Loucy (cell line): ENCODE data around the gene ALAS1.

Experiments
- H2AFZ ChIP-seq: fragments of 200-600 bp; sonication (generic); 2 replicates; pipeline ENCODE4 v1.6.0; 2016; ENCODE audit warnings: antibody characterized with exemption, mild to moderate bottlenecking, low read length, moderate library complexity
- H3F3A ChIP-seq: fragments of 200-600 bp; 2 replicates; pipeline ENCODE4 v1.6.0; 2016; ENCODE audit warnings: antibody characterized with exemption, low read depth, mild to moderate bottlenecking
- H3K27me3 ChIP-seq: fragments of 200-600 bp; sonication (generic); 2 replicates; pipeline ENCODE4 v1.6.1; 2014; ENCODE audit warnings: low read length, mild to moderate bottlenecking; ENCODE audit not compliant: insufficient read depth, poor library complexity, severe bottlenecking
- H3K36me3 ChIP-seq: fragments of 200-600 bp; sonication (generic); 2 replicates; pipeline ENCODE4 v1.6.1; 2016; ENCODE audit warnings: low read length; ENCODE audit not compliant: insufficient read depth
- H3K4me1 ChIP-seq: fragments of 200-600 bp; sonication (generic); 2 replicates; pipeline ENCODE4 v1.5.1; 2014; ENCODE audit warnings: low read length, mild to moderate bottlenecking; ENCODE audit not compliant: insufficient read depth, poor library complexity, severe bottlenecking
- H3K4me2 ChIP-seq: fragments of 200-600 bp; sonication (generic); 2 replicates; pipeline ENCODE4 v1.6.0; 2014; ENCODE audit warnings: antibody characterized with exemption, low read length, low read depth, mild to moderate bottlenecking; ENCODE audit not compliant: poor library complexity, severe bottlenecking
- H3K4me3 ChIP-seq: fragments of 200-600 bp; sonication (generic); 2 replicates; pipeline ENCODE4 v1.5.1; 2014; ENCODE audit warnings: low read length, mild to moderate bottlenecking, mixed read lengths; ENCODE audit not compliant: poor library complexity, severe bottlenecking
- H3K79me2 ChIP-seq: fragments of 200-600 bp; sonication (generic); 2 replicates; pipeline ENCODE4 v1.6.1; 2014; ENCODE audit warnings: low read length; ENCODE audit not compliant: insufficient read depth
- H3K9ac ChIP-seq: fragments of 200-600 bp; sonication (generic); 2 replicates; pipeline ENCODE4 v1.6.0; 2014; ENCODE audit warnings: mild to moderate bottlenecking, low read depth, low read length, moderate library complexity; ENCODE audit not compliant: poor library complexity, severe bottlenecking
- H3K9me2 ChIP-seq: fragments of 200-600 bp; sonication (generic); replicated peaks from 2 replicates; pipeline ENCODE4 v1.6.1; 2016; ENCODE audit warnings: low read depth, low read length, mixed read lengths
- H3K9me3 ChIP-seq: fragments of 200-600 bp; sonication (generic); 2 replicates; pipeline ENCODE4 v1.6.1; 2014; ENCODE audit warnings: mild to moderate bottlenecking, antibody characterized with exemption, low read length, low read depth; ENCODE audit not compliant: insufficient read depth
- H4K20me1 ChIP-seq: fragments of 200-600 bp; sonication (generic); 2 replicates; pipeline ENCODE4 v1.6.0; 2014; ENCODE audit warnings: antibody characterized with exemption, low read length, mild to moderate bottlenecking; ENCODE audit not compliant: insufficient read depth, poor library complexity, severe bottlenecking
- EZH2phosphoT487 ChIP-seq: fragments of 200-600 bp; IDR thresholded peaks from 2 replicates; pipeline ENCODE4 v1.6.1; 2018; ENCODE audit warnings: antibody characterized with exemption, mild to moderate bottlenecking, moderate library complexity, borderline replicate concordance
- TF ChIP-seq, protein P1 (sequence below): fragments of 200-600 bp; sonication (generic); conservative IDR thresholded peaks from 2 replicates; pipeline ENCODE4 v1.5.1; 2014; ENCODE audit warnings: mild to moderate bottlenecking, antibody characterized with exemption, low read length

The ALAS1 gene

DNA sequence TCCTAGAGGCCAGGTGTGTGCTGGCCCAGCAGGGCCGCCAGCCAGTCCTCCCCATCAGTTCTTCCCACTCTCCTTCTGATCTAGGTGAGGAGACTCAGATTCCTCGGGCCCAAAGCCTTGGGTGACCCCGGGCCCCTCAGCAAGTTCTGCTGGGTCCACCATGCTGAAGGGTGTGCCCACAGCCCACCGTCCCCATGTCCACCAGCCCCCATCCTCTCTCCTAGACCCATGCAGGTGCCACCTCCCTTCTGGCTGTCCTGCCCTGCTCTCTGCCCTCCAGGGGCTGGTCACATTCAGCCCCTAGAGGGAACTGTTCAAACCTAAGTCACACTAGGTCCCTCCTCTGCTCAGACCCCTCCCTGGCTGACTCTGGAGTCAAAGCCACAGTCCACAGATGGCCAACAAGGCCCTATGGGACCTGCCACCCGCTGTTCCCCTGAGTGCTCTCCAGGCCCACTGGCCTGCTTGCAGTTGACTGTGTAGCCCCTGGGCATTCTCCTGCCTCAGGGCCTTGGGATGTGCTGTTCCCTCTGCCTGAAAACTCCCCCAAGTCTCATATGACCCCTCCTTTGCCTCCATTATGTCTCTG, 28.4 kb downstream of the ALAS1 start:
- no peak overlapping the region for H2AFZ ChIP-seq
- no peaks in the 10 kb centered on the region for H3F3A ChIP-seq
- H3K4me2 ChIP-seq: no peak overlapping the region
- H3K9me3 ChIP-seq: no peaks in the 10 kb centered on the region
- H3K9me2 ChIP-seq: no peaks in the 10 kb centered on the region
- H3K4me3 ChIP-seq: no peak overlapping the region
- H3K36me3 ChIP-seq: peaks cover 29% of the 10 kb centered on the region; the same call in 1 of the 2 replicates
- TF ChIP-seq, protein P1, sequence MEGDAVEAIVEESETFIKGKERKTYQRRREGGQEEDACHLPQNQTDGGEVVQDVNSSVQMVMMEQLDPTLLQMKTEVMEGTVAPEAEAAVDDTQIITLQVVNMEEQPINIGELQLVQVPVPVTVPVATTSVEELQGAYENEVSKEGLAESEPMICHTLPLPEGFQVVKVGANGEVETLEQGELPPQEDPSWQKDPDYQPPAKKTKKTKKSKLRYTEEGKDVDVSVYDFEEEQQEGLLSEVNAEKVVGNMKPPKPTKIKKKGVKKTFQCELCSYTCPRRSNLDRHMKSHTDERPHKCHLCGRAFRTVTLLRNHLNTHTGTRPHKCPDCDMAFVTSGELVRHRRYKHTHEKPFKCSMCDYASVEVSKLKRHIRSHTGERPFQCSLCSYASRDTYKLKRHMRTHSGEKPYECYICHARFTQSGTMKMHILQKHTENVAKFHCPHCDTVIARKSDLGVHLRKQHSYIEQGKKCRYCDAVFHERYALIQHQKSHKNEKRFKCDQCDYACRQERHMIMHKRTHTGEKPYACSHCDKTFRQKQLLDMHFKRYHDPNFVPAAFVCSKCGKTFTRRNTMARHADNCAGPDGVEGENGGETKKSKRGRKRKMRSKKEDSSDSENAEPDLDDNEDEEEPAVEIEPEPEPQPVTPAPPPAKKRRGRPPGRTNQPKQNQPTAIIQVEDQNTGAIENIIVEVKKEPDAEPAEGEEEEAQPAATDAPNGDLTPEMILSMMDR: no peak
- no peaks in the 10 kb centered on the region for H3K27me3 ChIP-seq
- H3K4me1 ChIP-seq: peaks cover 23% of the 10 kb centered on the region
- H4K20me1 ChIP-seq: peaks cover 5% of the 10 kb centered on the region
- peaks cover 31% of the 10 kb centered on the region for H3K79me2 ChIP-seq
- no peak overlapping the region for H3K9ac ChIP-seq

DNA sequence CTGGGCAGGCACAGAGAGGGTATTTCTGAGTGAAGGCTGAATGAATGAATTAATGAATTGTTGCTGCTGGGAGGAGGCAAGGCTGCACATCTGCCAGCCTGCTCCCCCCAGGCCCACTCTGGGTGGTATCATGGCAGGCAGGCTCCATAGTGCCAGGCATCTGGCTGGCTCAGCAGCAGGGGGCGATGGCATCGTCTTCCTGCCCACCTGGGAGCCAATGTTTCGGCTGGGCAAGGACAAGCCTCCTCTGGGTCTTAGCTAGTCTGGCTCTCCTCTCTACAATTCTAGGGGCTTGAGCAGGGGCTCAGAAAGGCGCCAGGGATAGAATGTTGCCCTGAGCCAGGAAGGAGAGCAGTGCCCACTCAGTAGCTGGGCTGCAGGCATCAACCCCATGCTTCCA, 29.2 kb downstream of the ALAS1 start:
- TF ChIP-seq, protein P1: peak; percentile 34; the same call in 1 of the 2 replicates
- TF ChIP-seq EZH2phosphoT487: no peak
- peaks cover 29% of the 10 kb centered on the region; the same call in 1 of the 2 replicates for H3K36me3 ChIP-seq
- no peak overlapping the region for H2AFZ ChIP-seq
- no peak overlapping the region for H3K4me3 ChIP-seq
- H3F3A ChIP-seq: no peaks in the 10 kb centered on the region
- H3K79me2 ChIP-seq: peaks cover 26% of the 10 kb centered on the region; the same call in 1 of the 2 replicates
- peaks cover 16% of the 10 kb centered on the region for H3K4me1 ChIP-seq
- peaks cover 12% of the 10 kb centered on the region for H4K20me1 ChIP-seq
- H3K9me3 ChIP-seq: no peaks in the 10 kb centered on the region
- no peak overlapping the region for H3K4me2 ChIP-seq
- H3K9ac ChIP-seq: no peak overlapping the region
- no peaks in the 10 kb centered on the region for H3K27me3 ChIP-seq
- H3K9me2 ChIP-seq: no peaks in the 10 kb centered on the region

DNA sequence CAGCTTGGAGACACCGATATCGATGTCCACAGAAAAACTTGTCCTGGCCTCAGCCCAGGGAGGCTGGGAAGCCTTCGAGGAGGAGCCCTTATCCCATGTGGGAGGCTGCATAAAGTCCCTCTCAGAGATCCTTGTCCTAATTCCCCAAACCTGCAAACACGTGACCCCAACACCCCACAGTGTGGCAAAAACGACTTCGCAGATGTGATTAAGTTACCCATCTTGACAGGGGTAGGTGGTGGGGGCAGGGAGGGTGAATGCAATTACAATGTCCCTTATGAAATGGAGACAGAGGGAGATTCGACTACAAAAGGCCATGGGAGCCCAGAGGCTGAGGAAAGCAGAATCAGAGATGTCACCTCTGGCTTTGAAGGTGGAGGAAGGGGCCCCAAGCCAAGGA, 29.8 kb downstream of the ALAS1 start:
- Histone ChIP-seq H3K9ac (no peak overlapping the region), H3K9me2 (no peaks in the 10 kb centered on the region), H3K4me3 (no peak overlapping the region), H3K4me1 (peaks cover 9% of the 10 kb centered on the region), H3K79me2 (peaks cover 20% of the 10 kb centered on the region; the same call in 1 of the 2 replicates), H3K36me3 (peaks cover 29% of the 10 kb centered on the region; the same call in 1 of the 2 replicates), H3K4me2 (no peak overlapping the region), H3K9me3 (no peaks in the 10 kb centered on the region), H4K20me1 (peaks cover 15% of the 10 kb centered on the region), H2AFZ (no peak overlapping the region), H3F3A (no peaks in the 10 kb centered on the region), H3K27me3 (no peaks in the 10 kb centered on the region)
- no peak for TF ChIP-seq EZH2phosphoT487
- TF ChIP-seq, protein P1: no peak
